CMK (cell line): ENCODE measurements around the gene NRXN3.

Experiments used
- DNase-seq: peaks from one replicate; pipeline ENCODE4 v3.0.0-alpha.2; 2010; ENCODE audit warnings: low read depth

NRXN3 gene

GRCh38 chr14:78242086-78242485 is 71.9 kb downstream of the NRXN3 start:
- DNase-seq = no peak

- DNase-seq = no peak
These were observed 73.0 kb downstream of the NRXN3 start for GRCh38 chr14:78243187-78243586.

- no peak for DNase-seq
These were observed 75.1 kb downstream of the NRXN3 start for GRCh38 chr14:78245238-78245637.

GRCh38 chr14:78248501-78249090 is 78.4 kb downstream of the NRXN3 start:
- no peak for DNase-seq

GRCh38 chr14:78251308-78251707 is 81.1 kb downstream of the NRXN3 start:
- no peak for DNase-seq

GRCh38 chr14:78253986-78254385 is 83.8 kb downstream of the NRXN3 start:
- no peak for DNase-seq

- DNase-seq = no peak
These were observed 84.8 kb downstream of the NRXN3 start for GRCh38 chr14:78254911-78255461.

- no peak for DNase-seq
These were observed 89.7 kb downstream of the NRXN3 start for GRCh38 chr14:78259831-78260230.

GRCh38 chr14:78278464-78279250 is 108.5 kb downstream of the NRXN3 start:
- no peak for DNase-seq

GRCh38 chr14:78282437-78282836 is 112.3 kb downstream of the NRXN3 start:
- no peak for DNase-seq

GRCh38 chr14:78286210-78286609 is 116.0 kb downstream of the NRXN3 start:
- DNase-seq = no peak

- no peak for DNase-seq
These were observed 121.8 kb downstream of the NRXN3 start for GRCh38 chr14:78292003-78292402.

- DNase-seq = no peak
These were observed 127.7 kb downstream of the NRXN3 start for GRCh38 chr14:78297858-78298257.

GRCh38 chr14:78298298-78298697 is 128.1 kb downstream of the NRXN3 start:
- DNase-seq = no peak

- no peak for DNase-seq
These were observed 132.7 kb downstream of the NRXN3 start for GRCh38 chr14:78302841-78303240.

GRCh38 chr14:78307671-78308070 is 137.5 kb downstream of the NRXN3 start:
- DNase-seq = no peak

GRCh38 chr14:78308079-78308478 is 137.9 kb downstream of the NRXN3 start:
- DNase-seq = no peak

- DNase-seq = no peak
These were observed 140.1 kb downstream of the NRXN3 start for GRCh38 chr14:78310272-78310671.

- DNase-seq = no peak
These were observed 143.3 kb downstream of the NRXN3 start for GRCh38 chr14:78313499-78313898.

GRCh38 chr14:78314484-78314883 is 144.3 kb downstream of the NRXN3 start:
- DNase-seq = no peak

GRCh38 chr14:78316052-78316451 is 145.9 kb downstream of the NRXN3 start:
- DNase-seq = no peak

GRCh38 chr14:78316786-78317185 is 146.6 kb downstream of the NRXN3 start:
- no peak for DNase-seq

GRCh38 chr14:78319406-78319805 is 149.2 kb downstream of the NRXN3 start:
- DNase-seq = no peak
